HG02852 (cell line): Measurements from ENCODE around the gene SLC27A5.
"Not testable (repeated sequence)": the region's sequence is repeated elsewhere in the genome, so short reads cannot be mapped to it uniquely, and the experiment has no call there.

Source experiments
- ATAC-seq: cut with Tn5 transposase; IDR thresholded peaks from one replicate; pipeline ENCODE4 v1.9.1; 2021; ENCODE audit warnings: mild to moderate bottlenecking, moderate library complexity; ENCODE audit not compliant: unreplicated experiment

The SLC27A5 gene

DNA sequence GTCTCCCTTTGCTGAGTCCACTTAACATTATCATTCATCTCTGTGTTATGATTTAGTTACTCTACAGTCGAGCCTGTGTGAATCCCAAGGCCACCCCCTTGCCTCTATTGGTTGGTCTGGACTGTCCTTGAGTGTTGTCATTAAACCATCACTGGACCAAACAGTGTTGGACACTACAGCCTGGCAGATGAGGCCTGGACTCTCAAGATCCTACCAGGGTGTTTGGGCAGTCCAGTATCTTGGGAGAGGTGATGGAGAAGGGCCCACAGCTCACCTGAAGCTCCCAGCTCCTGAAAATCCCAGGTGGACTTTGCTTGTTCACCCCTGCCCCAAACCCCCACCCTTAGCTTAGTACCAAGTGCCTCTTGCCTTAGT, 39.3 kb upstream of the SLC27A5 start:
- ATAC-seq = no peak

DNA sequence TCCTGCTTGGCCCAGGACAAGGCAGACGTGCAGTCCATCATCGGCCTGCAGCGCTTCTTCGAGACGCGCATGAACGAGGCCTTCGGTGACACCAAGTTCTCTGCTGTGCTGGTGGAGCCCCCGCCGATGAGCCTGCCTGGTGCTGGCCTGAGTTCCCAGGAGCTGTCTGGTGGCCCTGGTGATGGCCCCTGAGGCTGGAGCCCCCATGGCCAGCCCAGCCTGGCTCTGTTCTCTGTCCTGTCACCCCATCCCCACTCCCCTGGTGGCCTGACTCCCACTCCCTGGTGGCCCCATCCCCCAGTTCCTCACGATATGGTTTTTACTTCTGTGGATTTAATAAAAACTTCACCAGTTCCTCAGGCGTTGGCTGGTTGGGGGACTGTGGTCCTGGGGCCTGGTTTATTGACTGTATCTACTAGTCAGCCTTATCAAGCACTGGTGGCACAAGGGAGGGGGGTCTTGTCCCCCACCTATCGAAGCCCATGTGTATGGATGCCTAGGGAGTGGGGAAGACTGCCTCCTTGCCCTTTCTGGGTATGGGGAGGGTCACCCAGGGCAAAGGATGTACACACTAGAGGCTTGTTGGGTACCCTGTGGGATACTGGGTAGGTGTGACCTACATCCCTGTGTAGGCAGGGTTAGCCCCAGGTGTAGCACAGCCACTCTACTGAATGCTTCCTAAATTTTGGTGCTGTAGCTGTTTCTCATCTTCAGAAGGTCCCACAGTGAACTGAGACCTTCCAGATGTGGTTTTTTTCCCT, 38.8 kb upstream of the SLC27A5 start:
- no peak for ATAC-seq

DNA sequence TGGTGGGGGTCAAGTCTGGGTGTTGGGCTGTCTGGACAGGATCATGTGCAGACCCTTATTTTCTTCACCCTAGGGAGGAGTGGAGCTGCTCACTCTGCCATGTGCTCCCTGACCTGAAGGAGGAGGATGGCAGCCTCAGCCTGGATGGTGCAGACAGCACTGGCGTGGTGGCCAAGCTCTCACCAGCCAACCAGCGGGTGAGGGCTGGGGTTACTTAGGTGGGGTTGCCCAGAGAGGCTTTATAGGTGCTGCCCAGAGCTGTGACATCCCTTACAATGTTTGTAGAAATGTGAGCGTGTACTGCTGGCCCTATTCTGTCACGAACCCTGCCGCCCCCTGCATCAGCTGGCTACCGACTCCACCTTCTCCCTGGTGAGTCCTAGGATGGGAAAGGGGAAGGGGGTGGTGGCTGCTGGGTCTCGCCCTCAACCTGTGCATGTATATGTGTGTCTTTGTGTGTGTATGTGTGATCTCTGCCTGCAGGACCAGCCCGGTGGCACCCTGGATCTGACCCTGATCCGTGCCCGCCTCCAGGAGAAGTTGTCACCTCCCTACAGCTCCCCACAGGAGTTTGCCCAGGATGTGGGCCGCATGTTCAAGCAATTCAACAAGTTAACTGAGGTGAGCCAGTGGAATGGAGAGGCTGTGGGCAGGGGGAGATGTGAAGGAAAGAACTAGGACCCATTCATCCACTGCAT, 38.0 kb upstream of the SLC27A5 start:
- no peak for ATAC-seq

DNA sequence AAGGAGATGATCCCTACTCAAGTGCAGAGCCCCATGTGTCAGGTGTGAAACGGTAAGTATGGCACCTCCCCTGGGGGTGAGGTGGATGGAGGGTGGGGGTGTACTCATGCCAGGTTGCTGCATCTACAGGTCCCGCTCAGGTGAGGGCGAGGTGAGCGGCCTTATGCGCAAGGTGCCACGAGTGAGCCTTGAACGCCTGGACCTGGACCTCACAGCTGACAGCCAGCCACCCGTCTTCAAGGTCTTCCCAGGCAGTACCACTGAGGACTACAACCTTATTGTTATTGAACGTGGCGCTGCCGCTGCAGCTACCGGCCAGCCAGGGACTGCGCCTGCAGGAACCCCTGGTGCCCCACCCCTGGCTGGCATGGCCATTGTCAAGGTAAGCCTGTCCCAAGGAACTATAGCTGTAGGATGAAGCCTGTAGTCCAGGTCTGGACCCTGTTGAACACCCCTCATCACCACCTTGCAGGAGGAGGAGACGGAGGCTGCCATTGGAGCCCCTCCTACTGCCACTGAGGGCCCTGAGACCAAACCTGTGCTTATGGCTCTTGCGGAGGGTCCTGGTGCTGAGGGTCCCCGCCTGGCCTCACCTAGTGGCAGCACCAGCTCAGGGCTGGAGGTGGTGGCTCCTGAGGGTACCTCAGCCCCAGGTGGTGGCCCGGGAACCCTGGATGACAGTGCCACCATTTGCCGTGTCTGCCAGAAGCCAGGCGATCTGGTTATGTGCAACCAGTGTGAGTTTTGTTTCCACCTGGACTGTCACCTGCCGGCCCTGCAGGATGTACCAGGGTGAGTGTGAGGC, 37.3 kb upstream of the SLC27A5 start:
- ATAC-seq = no peak

DNA sequence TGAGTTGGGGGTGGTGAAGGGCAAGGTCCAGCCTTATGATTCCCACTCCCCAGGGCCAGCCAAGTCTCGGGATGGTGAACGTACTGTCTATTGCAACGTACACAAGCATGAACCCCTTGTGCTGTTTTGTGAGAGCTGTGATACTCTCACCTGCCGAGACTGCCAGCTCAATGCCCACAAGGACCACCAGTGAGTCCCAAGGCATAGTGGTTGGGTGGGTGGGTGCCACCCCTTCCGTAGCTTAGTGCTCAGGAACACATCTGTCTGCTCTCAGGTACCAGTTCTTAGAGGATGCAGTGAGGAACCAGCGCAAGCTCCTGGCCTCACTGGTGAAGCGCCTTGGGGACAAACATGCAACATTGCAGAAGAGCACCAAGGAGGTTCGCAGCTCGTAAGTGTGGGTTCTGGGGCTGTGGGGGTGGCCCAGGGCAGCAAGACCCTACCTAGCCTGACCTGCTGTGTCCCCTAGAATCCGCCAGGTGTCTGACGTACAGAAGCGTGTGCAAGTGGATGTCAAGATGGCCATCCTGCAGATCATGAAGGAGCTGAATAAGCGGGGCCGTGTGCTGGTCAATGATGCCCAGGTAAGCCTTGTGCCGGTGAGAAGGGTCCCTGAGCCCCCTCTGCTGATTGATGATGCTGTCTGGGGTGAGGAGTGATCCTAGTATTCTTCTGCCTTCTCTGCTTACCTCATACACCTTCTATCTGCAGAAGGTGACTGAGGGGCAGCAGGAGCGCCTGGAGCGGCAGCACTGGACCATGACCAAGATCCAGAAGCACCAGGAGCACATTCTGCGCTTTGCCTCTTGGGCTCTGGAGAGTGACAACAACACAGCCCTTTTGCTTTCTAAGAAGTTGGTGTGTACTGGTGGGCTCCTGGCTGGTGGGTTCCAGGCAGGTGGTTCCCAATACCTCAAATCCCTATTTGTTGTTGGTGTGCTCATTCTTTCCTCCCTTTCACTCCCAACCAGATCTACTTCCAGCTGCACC, 35.8 kb upstream of the SLC27A5 start:
- ATAC-seq = no peak

DNA sequence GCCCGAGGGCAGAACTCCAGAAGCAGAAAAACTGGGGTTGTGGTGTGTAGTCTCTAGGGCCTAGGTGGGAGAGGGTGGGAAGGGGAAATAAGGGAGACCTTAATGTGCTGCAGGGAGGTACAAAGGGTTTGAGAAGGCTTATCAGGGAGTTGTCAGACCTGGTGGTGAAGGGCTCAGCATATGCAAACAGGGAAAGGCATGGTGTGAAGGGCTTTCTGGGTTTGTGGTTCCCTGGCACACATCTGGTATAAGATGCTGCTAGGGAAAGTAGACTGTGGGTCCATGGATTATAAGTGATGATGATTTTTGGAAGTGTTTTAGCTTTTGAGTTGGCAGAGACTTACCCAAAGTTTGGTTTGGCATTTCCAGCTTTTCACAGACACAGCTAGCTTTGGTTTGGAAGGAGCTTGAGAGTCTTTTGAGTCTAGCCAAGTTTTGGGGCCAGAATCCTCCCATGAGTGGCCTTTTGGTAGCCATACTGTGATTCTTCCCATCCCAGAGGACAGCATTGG, 34.3 kb upstream of the SLC27A5 start:
- ATAC-seq = no peak

DNA sequence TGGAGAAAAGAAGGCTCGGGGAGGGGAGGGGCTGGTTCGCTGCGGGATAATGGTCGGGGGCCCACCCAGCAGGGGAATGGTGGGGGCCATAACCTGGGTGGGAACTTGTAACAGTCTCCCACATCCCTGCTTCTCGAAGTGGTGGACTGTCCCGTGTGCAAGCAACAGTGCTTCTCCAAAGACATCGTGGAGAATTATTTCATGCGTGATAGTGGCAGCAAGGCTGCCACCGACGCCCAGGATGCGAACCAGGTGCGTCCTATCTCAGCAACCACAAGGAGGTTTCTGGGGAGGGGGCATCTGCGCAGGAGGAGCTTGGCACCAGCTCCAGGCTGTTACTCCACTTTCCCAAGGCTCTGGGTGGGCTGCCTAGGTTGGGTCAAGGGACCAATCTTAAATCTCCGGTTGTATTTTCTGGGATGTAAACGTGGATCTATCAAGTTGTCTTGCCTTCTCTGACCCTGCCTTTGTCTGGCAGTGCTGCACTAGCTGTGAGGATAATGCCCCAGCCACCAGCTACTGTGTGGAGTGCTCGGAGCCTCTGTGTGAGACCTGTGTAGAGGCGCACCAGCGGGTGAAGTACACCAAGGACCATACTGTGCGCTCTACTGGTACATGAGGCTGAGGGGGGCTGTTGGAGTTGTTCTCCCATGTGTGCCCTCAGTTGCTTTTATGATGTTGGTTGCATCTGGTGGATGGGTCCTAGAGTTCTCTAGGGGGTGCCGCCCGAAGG, 33.7 kb upstream of the SLC27A5 start:
- ATAC-seq = no peak

DNA sequence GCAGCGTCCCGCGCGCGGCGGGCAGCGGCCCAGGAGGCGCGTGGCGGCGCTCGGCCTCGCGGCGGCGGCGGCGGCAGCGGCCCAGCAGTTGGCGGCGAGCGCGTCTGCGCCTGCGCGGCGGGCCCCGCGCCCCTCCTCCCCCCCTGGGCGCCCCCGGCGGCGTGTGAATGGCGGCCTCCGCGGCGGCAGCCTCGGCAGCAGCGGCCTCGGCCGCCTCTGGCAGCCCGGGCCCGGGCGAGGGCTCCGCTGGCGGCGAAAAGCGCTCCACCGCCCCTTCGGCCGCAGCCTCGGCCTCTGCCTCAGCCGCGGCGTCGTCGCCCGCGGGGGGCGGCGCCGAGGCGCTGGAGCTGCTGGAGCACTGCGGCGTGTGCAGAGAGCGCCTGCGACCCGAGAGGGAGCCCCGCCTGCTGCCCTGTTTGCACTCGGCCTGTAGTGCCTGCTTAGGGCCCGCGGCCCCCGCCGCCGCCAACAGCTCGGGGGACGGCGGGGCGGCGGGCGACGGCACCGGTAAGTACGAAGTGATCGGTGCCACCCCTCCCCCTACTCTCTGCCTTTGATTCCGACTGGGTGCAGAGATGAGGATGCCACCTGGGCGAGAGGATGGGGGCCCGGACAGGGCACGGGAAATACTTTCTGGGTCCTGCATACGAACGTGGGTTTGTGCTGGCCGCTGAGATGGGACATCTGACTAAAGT, 32.9 kb upstream of the SLC27A5 start:
- peak; percentile 57 for ATAC-seq

DNA sequence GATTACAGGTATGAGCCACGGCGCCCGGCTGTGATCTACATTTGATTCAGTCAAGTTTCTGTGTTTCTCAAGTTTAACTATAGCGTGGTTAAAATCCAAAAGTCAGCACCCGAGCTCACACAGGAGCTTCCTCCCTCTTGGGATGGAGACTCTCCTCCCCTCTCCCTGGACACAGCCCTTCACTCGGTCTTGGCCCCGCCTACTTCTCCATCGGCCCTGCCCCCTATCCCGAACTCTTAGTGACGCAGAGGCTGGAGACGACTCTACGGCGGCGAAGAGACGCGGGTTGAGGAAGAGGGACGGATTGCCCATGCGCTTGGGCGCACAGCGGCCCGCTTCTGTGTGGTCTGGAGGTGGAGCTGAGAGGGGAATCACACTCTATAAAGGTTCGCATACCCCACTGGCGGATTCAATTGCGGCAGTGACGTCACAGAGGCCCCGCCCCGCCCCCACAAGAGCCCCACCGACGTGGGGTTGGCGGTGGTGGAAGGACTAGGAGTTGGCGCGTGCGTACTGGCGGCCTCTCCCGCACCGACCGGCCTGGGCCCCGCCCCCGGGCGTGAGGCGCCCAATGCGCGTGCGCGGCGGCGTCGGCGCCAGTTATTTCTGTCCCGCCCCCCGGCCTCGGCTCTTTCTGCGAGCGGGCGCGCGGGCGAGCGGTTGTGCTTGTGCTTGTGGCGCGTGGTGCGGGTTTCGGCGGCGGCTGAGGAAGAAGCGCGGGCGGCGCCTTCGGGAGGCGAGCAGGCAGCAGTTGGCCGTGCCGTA, 32.2 kb upstream of the SLC27A5 start, which contains the start of gene TRIM28:
TRIM28 (plus strand) TSS at position 239 of the 765 bp plus-strand sequence. CDS start 694 bp downstream, outside the sequence.
- peak; percentile 70 for ATAC-seq

DNA sequence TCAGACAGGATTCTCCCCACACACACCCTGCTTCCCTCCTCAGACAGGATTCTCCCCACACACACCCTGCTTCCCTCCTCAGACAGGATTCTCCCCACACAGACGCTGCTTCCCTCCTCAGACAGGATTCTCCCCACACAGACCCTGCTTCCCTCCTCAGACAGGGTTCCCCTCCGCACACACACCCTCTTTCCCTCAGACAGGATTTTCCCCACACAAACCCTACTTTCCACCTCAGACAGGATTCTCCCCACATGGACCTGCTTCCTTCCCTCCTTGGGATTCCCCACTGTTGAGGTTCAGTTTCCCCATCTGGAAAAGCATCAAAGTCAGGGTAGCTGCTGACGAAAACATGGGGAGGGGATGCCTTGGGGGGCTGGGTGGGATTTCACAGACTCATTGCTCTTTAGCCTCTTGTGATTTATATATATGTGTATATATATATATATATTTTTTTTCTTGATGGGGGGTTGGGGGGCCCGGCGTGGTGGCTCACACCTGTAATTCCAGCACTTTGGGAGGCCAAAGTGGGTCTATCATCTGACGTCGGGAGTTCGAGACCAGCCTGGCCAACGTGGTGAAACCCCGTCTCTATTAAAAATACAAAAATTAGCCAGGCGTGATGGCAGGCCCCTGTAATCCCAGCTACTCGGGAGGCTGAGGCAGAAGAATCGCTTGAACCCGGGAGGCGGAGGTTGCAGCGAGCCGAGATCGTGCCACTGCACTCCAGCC, 31.0 kb upstream of the SLC27A5 start:
- ATAC-seq = not testable (repeated sequence)

DNA sequence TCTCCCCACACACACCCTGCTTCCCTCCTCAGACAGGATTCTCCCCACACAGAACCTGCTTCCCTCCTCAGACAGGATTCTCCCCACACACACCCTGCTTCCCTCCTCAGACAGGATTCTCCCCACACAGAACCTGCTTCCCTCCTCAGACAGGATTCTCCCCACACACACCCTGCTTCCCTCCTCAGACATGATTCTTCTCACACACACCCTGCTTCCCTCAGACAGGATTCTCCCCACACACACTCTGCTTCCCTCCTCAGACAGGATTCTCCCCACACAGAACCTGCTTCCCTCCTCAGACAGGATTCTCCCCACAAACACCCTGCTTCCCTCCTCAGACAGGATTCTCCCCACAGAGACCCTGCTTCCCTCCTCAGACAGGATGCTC, 27.4 kb upstream of the SLC27A5 start:
- ATAC-seq = not testable (repeated sequence)

DNA sequence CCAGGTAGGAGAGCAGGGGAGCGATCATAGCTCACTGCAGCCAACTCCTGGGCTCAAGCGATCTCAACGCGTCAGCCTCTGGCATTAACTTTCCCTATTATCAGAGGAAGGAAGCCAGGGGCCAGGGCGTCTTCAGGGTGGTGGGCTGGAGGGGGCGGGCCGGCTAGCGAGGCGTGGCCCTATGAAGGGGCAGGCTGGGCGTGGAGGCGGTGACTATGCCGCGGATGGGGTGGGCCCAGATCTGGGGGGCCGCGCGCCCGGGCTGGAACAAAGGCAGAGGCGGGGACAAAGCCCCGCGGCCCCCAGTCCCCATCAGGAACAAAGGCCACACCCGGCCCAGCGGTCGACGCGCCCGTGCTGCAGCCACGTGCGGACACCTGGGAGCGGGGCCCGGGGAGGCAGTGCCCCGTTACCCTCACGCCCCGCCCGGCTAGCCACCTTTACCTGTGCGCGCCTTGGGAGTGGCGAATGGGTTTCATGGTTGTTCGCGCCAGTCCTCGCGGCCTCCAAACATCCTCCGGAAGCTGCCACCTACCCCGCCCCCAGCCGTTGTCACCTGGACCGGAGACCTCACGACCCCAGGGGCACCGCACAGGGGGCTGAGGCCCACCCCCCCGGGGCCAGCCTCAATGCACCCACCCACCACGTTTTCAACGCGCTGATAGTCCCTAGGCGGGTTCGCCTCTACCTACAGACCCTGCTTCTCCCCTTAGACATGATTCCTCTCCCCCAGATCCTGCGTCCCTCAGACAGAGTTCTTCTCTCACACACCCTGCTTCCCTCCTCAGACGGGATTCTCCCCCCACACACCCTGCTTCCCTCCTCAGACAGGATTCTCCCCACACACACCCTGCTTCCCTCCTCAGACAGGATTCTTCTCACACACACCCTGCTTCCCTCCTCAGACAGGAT, 26.7 kb upstream of the SLC27A5 start:
- ATAC-seq = no peak

DNA sequence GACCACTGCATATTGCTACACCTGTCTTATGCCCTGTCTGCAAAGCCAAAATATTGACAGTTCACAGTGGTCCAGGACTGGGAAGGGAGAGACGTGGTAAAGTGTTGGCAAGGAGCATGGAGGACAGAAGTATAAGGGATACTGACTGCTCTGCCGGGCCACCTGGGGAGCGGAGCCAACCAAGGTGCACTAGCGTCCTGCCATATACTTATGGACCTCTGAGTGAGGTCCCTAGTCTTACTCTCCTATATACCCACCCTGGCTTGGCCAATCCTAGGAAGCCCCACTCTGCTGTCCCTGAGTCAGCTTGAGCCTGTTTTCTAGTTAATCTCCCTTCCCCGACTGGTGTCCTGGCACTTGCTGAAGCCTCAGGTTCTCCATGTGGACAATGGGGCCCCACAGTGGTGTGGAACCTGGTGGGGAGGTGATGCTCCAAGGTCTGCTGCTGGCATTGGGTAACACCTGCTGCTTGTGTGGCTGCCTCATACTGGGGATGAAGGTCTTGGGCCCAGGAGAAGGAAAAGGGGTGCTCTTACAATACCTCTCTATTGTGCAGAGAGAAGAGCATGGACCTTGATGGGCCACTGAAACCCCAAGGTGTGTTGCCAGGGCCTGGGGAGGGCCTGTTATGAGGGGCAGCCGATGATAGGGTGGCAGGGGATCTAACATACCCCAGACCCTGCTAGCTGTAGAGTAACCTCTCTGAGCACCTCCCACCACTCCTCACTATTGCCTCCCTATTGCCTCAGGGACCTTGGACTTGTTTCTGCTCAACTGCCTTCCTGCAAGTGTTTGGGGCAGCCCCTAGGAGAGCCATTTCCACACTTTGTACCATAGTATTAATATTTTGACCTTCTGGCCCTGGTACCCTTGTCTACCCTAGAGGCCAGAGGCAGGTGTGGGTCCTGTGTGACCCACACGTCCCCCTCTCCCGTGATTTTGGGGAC, 25.3 kb upstream of the SLC27A5 start:
- ATAC-seq = no peak

DNA sequence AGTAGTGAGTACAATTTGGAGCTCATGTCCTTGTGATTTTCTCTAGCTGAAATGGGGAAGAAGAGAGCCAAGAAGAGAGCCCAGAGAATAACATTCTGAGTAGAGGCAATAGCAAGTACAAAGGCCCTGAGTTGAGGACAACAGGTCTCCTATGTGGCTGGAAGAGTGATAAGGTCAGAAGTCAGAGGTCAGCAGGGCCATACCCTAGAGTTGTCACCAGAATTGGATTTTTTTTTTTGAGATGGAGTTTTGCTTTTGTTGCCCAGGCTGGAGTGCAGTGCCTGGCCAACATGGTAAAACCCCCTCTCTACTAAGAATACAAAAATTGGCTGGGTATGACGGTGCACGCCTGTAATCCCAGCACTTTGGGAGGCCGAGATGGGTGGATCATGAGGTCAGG, 24.1 kb upstream of the SLC27A5 start:
- no peak for ATAC-seq
